Testis (tissue), 3 donors: Measurements from ENCODE around the gene BBS4. TPM values are rescaled to one million over a fixed set of nuclear protein-coding genes. Genes with fewer than 3 reads are reported as not detected.

Experiments used
- DNase-seq: peaks from one replicate; pipeline ENCODE4 v3.0.0-alpha.2; 2019
- H3K27ac ChIP-seq, 2 donors: fragments of 200-600 bp; sonication (generic); one replicate each; pipeline ENCODE4 v1.5.1; 2019
- H3K27me3 ChIP-seq: fragments of 200-600 bp; sonication (generic); one replicate; pipeline ENCODE4 v1.5.1; 2019
- H3K36me3 ChIP-seq: fragments of 200-600 bp; sonication (generic); one replicate; pipeline ENCODE4 v1.5.1; 2017; ENCODE audit warnings: low read depth; ENCODE audit errors: missing control alignments
- H3K4me1 ChIP-seq: fragments of 200-600 bp; sonication (generic); one replicate; pipeline ENCODE4 v1.5.1; 2019
- H3K4me3 ChIP-seq, 2 donors: fragments of 200-600 bp; sonication (generic); one replicate each; pipeline ENCODE4 v1.5.1; 2017 to 2019
- H3K9me3 ChIP-seq: fragments of 200-600 bp; sonication (generic); one replicate; pipeline ENCODE4 v1.5.1; 2017
- POLR2A ChIP-seq: fragments of 450-650 bp; IDR thresholded peaks from one replicate; pipeline ENCODE4 v1.6.1; 2017; ENCODE audit warnings: antibody characterized with exemption, mild to moderate bottlenecking, moderate library complexity
- WGBS, 2 donors: methylation state at CpG; one replicate each; pipeline ENCODE4 v1.1.5; 2018; 5-methylcytosine and 5-hydroxymethylcytosine counted together
- intact Hi-C: fragments of 100-400 bp; cut with DNase I; formaldehyde crosslinking; loops from one replicate; pipeline ENCODE4 v1.15.1; 2023; ENCODE audit warnings: low total_unique reads
- polyA plus RNA-seq: library from polyadenylated mRNA; stranded (reverse); fragments of 350-450 nt; fragmentation: Illumina TruSeq; extraction: RNeasy Lipid Tissue Mini Kit (QIAGEN cat#74804); gene quantifications from one replicate; pipeline ENCODE4 v1.2.3, GENCODE V29; 2014; ENCODE audit warnings: low read depth, low replicate concordance; ENCODE audit not compliant: insufficient read depth
- total RNA-seq, 2 donors: library from RNA; depleted of rRNA; stranded (reverse); fragments of >200 nt; gene quantifications; one replicate each; pipeline ENCODE4 v1.2.3, GENCODE V29; 2016
- TF ChIP-seq, protein P1 (sequence below), 3 experiments: fragments of 450-650 bp in 2 of 3; fragments of 200-600 bp in 1 of 3; sonication (generic) in 1 of 3; IDR thresholded peaks; one replicate each; pipeline ENCODE4 v1.5.1; 2016 to 2019; ENCODE audit warnings: antibody characterized with exemption in 3 of 3, mild to moderate bottlenecking in 2 of 3, moderate library complexity in 1 of 3

The BBS4 gene
- total and polyA plus RNA-seq, 3 donors from 2014 or later, result 48.7 to 83.9 (median 50.7) TPM

DNA sequence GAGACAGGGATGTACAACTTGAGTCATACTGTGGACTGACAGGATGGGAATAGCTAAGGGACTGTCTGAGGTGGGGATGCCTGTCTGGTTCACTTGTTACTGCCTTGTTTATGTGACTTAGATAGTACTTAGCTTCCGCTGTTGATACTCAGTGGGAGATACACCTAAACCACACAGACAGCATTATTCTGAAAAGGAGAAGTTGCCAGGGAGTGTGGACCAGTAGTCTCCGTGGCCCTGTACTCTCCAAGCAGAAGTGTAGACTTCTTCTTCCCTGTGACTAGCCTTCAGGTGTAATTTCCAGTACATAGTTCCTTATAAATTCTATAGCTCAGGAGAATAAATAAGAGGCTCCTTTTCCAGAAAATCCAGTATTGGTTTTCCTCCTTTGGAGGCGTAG, 5.1 kb upstream of the BBS4 start:
- intact Hi-C loops, result no loop called here

DNA sequence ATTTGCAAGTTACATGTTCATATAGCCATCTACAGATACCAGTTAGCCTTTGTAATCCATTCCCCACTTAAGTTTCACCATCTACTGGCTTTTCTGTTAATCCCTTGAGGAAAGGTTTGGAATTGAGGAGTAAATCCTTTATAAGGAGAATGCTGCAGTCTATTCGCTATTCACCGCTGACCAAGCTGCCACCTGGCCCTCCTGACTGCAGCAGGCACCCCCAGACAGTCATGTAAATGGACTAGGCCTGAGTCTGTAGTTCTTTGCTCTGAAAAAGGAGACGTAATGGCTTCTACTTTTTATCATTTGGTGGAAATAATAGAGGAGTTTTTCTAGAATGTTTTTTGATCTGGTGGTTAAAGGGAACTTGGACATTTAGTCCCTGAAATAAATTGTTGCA, 3.2 kb upstream of the BBS4 start:
- no peak for DNase-seq
- Histone ChIP-seq H3K27ac (no peak overlapping the region), H3K27me3 (no peaks in the 10 kb centered on the region), H3K4me3 (no peak overlapping the region), H3K36me3 (no peaks in the 10 kb centered on the region), H3K9me3 (no peaks in the 10 kb centered on the region), H3K4me1 (no peaks in the 10 kb centered on the region)
- 93 to 94% methylated on average over 3 of the region's 3 CpGs for WGBS, 2 donors
- intact Hi-C loops, result no loop called here
- TF ChIP-seq, protein P1, sequence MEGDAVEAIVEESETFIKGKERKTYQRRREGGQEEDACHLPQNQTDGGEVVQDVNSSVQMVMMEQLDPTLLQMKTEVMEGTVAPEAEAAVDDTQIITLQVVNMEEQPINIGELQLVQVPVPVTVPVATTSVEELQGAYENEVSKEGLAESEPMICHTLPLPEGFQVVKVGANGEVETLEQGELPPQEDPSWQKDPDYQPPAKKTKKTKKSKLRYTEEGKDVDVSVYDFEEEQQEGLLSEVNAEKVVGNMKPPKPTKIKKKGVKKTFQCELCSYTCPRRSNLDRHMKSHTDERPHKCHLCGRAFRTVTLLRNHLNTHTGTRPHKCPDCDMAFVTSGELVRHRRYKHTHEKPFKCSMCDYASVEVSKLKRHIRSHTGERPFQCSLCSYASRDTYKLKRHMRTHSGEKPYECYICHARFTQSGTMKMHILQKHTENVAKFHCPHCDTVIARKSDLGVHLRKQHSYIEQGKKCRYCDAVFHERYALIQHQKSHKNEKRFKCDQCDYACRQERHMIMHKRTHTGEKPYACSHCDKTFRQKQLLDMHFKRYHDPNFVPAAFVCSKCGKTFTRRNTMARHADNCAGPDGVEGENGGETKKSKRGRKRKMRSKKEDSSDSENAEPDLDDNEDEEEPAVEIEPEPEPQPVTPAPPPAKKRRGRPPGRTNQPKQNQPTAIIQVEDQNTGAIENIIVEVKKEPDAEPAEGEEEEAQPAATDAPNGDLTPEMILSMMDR (IDR thresholded peaks at IDR 0.05), result no peak
- no peak for TF ChIP-seq POLR2A

More for the DNA sequence above, 5.1 kb upstream of the BBS4 start:
- Histone ChIP-seq H3K4me1 (no peaks in the 10 kb centered on the region), H3K27me3 (no peaks in the 10 kb centered on the region), H3K4me3 (no peak overlapping the region), H3K9me3 (no peaks in the 10 kb centered on the region), H3K27ac (no peak overlapping the region), H3K36me3 (no peaks in the 10 kb centered on the region)
- WGBS, 2 donors, result 57 to 61% methylated on average over 3 of the region's 3 CpGs
- no peak for TF ChIP-seq POLR2A
- TF ChIP-seq, protein P1 (IDR thresholded peaks at IDR 0.05), result no peak
- no peak for DNase-seq

DNA sequence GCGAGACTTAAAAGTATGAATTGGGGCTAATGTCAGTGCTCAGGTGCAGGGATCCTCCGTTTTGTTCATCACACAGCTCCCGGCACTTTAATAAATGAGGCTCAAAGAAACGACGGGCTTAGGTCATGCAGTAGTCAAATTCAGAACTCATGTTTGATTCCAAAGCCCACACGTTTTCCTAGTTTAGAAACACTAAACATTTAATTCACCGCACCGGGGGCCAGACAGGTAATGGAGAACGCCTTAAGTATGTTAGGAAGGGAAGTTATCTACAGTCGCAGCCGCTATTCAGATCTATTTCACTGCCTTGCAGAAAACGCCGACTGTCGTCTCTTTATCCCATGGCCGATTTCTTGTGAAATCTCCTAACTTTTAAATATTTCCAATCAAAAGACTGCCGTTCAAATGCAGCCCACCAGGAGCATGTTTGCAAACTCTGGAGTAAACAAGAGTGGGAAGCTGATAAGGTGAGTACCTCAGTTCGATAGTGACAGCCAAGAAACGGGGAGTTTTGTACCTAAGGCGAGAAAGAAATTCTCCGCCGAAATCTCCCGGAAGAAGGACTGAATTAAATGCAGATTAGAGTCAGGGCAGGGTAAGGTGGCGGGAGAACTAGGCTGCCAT, 594 bp upstream of the BBS4 start:
- TF ChIP-seq, protein P1 (IDR thresholded peaks at IDR 0.05), result peak in 1 of 3 experiments; percentile 15
- TF ChIP-seq POLR2A, result no peak
- H3K27me3 ChIP-seq, result no peaks in the 10 kb centered on the region
- H3K36me3 ChIP-seq, result no peaks in the 10 kb centered on the region
- peak overlapping the region; percentile 52 to 74 for H3K4me3 ChIP-seq
- no peak for DNase-seq
- WGBS, 2 donors, result 19 to 21% methylated on average over 22 to 23 of the region's 23 CpGs
- H3K9me3 ChIP-seq, result no peaks in the 10 kb centered on the region
- no peaks in the 10 kb centered on the region for H3K4me1 ChIP-seq
- intact Hi-C loops, result no loop called here
- peak overlapping the region; percentile 75 to 87 for H3K27ac ChIP-seq

DNA sequence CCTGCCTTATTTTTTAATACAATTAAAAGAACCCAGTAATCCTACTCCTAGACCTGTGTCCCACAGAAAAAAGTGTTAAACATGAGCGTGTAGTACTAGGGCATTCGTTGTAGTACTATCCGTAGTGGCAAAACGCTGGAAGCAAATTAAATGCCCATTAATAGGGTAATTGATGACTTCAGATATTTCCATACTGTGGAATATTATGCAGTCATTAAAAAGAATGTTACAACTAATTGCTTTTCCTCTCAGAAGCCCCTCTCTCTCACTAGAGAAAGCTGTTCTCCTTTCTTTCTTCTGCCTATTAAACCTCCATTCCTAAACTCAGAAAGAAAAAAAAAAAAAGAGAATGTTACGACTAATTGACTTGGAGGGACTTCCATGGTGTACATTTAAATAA, 2.7 kb downstream of the BBS4 start:
- no peak overlapping the region for H3K27ac ChIP-seq
- DNase-seq, result no peak
- intact Hi-C loops, result no loop called here
- H3K4me1 ChIP-seq, result no peaks in the 10 kb centered on the region
- H3K9me3 ChIP-seq, result no peaks in the 10 kb centered on the region
- no peaks in the 10 kb centered on the region for H3K36me3 ChIP-seq
- WGBS, 2 donors, result 80 to 94% methylated on average over 5 of the region's 5 CpGs
- no peaks in the 10 kb centered on the region for H3K27me3 ChIP-seq
- no peak for TF ChIP-seq POLR2A
- TF ChIP-seq, protein P1 (IDR thresholded peaks at IDR 0.05), result no peak
- H3K4me3 ChIP-seq, result no peak overlapping the region

DNA sequence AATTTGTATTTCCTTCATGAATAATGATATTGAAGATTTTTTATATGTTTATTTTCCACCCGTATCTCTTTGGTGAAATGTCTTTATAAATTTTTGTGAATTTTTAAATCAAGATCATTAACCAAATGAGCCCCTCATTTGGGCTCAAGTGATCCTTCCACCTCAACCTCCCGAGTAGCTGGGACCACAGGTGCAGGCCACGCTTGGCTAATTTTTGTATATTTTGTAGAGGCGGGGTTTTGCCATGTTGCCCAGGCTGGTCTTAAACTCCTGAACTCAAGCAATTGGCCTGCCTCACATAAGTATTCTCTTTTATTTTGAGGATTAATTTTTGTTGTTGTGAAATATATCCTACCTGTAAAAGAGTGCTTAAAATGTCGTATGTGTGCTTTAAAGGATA, 4.9 kb downstream of the BBS4 start:
- intact Hi-C loops, result no loop called here
- 92% methylated on average over 5 of the region's 5 CpGs for WGBS, 2 donors
- Histone ChIP-seq H3K27ac (no peak overlapping the region), H3K27me3 (no peaks in the 10 kb centered on the region), H3K36me3 (no peaks in the 10 kb centered on the region), H3K4me1 (no peaks in the 10 kb centered on the region), H3K4me3 (no peak overlapping the region), H3K9me3 (no peaks in the 10 kb centered on the region)
- TF ChIP-seq, protein P1 (IDR thresholded peaks at IDR 0.05), result no peak
- TF ChIP-seq POLR2A, result no peak
- no peak for DNase-seq
